NT2/D1 (cell line): Measurements from ENCODE around the gene RHOA.

ENCODE experiments used
- SUZ12 ChIP-seq: IDR thresholded peaks from 2 replicates; pipeline ENCODE4 v1.6.1; 2011; ENCODE audit not compliant: insufficient read length, insufficient read depth; ENCODE audit errors: extremely low read depth
- ZNF274 ChIP-seq: IDR thresholded peaks from 2 replicates; pipeline ENCODE4 v1.6.1; 2011; ENCODE audit warnings: mild to moderate bottlenecking, low read depth, low read length

DNA sequence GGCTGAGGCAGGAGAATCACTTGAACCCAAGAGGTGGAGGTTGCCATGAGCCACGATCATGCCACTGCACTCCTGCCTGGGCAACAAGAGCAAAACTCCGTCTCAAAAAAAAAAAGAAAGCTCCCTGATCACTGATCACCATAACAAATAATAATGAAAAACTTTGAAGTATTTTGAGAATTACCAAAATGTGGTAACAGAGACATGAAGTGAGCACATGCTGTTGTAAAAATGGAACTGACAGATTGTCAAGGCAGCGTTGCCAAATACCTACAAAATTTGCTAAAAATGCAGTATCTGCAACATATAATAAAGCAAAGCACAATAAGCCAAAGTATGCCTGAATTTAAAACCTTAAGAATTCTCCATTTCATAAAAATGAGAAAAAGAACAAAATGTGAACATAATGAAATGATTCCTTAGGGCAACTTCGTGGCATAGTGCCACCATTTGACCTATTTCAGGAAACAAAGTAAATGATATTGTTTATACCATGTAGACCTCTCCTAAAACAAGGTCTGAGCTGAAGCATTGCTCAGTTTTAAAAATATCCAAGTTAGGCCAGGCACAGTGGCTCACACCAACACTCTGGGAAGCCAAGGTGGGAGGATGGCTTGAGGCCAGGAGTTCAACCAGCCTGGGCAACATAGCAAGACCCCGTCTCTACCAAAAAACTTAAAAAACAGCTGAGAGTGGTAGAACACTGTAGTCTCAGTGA is 77.7 kb downstream of the RHOA start:
- TF ChIP-seq SUZ12 (no peak), ZNF274 (no peak)
